Activated gamma-delta T cell treated with anti-CD3 and anti-CD28 coated beads, Interleukin-2, amount 50 U/mL, for 16 hours (primary cell): ENCODE measurements around the gene LGALSL.

ENCODE experiments used
- DNase-seq: peaks from one replicate; pipeline ENCODE4 v3.0.0-alpha.2; 2020; ENCODE audit warnings: low read depth

The LGALSL gene

DNA sequence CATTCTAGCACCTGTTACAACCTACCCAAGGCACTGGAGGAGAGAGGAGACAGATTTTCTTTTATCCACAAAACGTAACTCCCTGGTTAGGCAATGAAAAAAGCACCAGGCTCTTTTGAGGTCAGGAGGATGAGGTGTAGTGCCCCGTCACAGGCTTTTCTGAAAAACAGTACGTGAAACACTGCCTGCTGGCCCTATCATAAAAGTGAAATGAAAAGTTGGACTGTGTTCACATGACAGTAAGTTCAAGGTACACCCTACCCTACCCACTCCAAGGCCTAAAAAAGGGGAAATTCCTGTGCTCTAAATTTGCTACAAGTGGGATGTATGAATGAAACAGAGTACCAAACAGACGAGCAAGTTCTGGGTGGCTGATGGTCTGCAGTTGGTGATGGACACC is 17.6 kb downstream of the LGALSL start:
- DNase-seq, result no peak

DNA sequence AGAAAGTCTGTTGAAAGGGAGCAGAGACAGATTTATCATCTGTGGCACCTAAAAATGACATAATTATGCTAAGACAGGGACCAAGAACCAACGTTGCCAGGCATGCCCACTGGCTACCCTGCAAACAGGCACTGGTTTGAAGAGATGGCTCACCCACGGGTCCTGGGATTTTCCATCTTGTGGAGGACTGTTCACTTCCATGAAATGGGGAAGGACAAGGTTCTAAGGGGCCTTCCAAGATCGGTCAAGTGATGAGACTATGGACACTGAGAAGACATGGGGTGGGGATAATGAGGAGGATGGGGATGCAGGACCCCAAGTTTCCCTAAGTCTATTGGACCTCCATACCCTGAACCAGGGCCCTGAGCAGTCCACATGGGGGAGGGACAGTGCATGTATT is 18.9 kb downstream of the LGALSL start:
- DNase-seq, result no peak

DNA sequence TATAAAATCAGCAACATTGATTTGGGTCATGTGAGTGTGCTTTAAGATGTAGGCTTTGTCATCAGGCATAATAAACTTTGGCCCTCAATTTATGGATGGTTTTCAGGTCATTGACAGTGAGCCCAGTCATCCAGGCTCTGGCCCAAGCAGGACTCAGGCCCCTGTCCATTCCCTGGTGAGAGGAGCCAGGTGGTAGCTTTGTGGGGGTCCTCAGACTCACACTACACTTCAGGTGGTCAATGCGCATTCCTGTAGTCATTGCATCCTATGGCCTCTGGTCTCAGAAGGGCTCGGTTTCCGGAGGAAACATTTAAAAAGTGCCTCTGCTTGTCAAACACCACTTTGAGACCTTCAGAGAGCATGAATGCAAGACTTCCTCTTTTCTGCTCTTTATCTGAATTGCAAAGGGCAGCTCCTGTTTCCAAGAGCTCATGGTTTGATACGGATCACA is 20.2 kb downstream of the LGALSL start:
- DNase-seq, result no peak

DNA sequence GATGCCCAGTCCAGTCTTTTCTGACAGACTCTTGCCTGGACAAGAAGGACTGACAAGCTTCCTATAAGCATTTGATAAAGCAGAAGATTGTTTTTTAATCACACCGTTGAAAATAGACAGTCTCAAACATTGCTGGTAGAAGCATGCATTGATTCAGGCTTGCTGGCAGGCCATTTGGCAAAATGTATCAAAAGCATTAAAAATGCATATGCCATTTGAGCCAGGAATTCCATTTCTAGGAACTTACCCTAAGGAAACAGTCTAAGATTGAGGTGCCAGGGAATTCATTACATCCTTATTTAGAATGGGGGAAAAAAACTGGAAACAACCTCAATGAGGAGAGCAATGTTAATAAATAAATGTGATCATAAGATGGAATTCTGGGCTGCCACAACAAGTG is 20.7 kb downstream of the LGALSL start:
- no peak for DNase-seq

DNA sequence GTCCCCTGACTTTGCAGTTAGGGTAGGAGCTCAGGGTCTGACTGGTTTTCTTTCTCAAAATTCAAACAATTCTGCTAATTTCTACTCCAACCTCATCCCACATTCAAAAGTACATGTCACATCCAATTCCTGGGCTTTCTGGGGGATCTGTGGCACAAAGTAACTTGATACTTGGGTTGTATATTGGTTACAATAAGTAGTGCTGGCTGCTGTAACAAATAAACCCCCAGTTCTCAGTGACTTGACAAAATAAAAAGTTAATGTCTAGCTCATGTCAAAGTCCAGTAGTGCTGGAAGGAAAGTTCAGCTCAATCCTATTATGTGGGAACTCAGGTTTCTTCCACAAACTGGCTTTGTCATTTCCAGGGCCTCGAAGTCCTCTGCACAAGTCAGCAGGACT is 23.1 kb downstream of the LGALSL start:
- DNase-seq, result no peak

DNA sequence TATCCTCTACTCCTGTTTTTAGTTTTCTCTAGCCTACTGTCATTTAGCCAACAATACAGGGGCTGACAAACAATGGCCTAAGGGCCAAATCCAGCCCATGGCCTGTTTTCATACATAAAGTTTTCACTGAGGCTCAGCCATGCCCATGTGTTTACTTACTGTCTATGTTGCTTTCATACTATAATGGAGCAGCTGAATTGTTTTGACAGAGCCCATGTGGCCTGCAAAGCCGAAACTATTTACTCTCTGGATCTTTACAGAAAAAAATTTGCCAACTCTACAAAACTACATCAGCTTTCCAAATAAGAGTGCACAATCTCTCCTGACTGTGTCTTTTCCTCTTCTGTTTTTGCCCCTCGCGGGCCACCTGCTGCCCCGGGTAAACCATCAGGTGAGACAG is 24.0 kb downstream of the LGALSL start:
- DNase-seq, result no peak

DNA sequence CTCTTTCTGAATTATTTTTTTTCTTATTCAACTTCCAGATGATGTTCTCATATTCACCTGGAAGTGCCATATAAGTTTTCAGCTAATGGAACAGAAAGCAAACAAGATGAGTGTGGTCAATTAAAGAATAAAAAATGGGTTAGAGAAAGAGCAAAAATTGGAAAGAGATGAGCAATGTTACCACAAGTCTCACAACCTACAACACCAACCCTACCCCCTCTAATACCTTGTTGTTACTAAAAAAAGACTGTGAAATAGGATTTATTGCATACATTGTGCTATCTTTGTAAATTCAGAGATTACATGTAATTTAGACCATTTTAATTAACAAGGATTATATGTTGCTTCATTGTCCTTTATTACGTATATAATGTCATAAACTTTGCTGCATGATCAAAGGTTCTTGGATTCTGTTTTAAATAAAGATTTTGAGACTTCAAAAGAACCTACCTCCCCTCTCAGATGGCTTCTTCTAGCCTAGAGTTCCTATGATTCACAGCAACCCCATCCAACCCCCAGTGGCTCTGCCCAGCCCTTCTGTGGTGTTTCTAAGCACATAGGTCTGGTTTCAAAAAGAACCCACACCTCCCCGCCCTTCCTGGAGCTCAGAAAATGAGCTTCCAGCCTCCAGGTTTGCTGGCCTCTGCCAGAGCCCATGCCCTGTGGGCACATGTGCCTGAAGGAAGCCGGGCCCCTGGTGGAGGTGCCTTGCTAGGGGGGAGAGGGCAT is 24.7 kb downstream of the LGALSL start:
- no peak for DNase-seq

DNA sequence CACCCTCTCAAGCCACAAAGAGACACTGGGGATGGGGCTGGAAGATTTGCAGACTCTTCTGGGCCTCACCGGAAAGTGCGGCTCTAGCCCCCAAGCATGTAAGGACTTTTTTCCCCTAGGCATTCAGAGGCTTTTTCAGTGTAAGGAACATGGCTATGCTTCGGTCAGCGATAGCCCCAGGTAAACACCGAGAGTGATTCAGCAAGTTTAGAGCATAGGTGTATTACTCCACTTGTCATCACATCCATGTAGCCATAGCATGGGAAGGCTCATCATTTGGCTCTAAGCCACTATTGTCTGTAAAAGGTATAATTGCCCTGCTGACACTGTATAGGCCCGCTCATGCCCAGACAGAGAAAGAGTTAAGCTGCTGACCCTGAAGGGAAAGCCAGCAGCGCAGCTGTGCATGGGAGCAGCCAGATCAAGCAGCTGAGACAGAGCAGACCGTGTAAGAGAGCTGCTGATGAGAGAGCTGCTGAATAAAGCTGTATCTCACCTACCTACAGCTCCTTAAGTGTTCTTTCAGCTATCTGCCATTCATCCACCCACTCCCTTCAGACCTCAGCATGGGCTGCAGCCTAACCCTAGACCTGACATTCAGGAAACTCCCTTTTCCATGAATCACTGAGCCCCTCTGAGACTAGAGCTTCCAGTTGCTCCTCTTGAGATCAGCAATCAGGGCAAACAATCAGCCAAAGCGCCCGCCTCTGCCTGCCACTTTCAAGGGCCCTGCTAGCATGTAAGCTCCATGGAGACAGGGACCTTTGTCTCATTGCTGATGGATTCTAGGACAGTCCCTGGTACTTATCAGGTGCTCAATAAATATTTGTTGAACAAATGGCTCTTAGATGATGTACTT is 25.5 kb downstream of the LGALSL start:
- no peak for DNase-seq

DNA sequence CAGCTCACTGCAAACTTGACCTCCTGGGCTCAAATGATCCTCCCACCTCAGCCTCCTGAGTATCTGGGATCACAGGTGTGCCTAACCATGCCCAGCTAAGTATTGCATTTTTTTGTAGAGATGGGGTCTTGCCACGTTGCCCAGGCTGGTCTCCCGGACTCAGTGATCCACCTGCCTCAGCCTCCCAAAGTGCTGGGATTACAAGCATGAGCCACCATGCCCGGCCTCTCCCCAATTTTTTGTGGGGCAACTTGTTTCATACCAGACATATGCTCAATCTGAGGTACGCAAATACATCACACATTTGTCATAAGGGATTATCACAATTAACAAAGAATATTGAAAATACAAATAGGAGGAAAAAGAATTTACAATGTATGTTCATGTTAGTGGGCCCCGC is 27.7 kb downstream of the LGALSL start:
- DNase-seq, result no peak

DNA sequence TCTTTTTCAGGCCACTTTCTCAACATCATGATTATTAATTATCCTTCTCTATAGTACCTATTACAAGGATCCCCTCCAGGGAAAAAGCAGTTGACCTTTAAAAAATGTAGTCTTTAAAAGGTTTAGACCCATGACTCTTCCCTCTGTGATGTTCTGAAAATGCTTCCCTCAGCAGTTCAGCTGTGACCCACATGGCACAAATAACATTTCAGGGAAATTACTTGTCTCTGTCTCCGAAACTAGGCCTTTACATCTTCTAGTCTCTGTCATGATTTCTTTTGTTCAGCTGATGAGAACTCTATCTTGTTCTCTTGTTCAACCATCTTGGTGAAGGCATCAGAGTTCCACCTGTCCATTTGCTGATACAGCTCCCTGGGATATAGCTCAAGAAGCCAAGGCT is 28.3 kb downstream of the LGALSL start:
- no peak for DNase-seq

DNA sequence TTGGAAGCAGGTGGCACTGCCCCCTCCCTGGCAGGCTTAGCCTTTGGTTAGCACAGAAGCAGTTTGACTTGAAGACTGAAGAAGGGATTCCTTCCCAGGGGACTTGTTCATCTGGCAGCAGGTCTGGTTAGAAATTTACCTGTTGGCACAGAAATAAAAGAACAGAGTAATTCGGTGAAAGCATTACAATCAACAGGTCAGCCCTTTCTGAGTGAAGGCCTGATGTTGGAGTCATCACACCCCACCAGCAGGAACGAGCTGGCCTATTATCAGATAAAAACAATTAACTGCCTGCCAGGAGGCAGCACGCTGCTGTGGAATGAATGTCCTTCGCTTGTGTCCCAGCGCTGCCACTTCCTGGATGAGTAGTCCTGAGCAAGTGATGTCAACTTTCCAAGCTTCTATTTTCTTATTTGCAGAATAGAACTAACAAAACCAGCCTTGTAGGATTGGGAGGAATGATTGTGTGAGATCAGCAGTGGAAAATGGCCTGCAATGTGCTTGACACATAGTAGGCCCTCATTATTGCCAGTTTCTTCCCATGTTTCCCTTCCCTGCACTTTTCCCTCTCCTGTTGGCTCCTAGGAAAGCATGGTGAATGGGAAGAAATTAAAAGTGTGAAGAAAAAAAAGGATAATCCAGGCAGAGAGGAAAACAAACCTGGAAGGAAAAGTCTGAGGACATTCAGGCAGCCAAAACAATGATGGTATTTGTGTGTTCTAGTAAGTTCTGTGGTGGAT is 29.0 kb downstream of the LGALSL start:
- DNase-seq, result no peak

DNA sequence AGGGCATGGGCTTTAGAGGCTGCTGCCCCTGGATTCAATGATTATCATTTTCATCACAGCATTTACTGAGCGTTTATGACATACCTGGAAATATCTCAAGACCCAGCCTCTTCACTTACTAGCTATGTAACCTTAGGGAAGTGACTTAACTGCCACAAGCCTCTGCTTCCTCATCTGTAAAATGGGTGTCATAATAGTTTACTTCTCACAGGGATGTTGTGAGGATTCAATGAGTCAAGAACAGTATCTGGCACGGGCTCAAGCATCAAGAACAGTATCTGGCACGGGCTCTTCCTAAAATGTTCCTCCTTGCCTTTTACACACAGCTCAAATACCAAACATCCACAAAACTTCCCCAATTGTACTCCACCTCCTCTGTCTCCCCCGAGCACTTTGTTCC is 31.4 kb downstream of the LGALSL start:
- DNase-seq, result no peak

DNA sequence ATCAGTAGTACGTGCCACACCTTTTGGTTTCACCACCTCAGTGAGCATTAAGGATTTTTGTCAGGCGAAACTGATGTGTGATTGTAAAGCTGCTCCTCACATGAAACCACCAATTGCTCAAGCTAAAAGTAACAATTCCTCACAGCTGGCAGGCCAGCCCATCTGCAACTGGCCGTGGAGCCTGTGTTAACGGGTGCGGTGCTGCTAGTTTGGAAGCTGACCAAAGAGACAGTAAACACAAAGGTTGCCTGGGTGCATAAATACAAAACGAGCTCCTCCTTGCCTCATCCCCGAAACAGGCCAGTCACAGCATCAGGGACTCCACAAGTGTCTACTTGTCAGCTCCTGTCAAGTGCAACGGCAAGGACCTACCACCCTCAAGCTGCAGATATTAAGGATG is 32.0 kb downstream of the LGALSL start:
- DNase-seq, result no peak

DNA sequence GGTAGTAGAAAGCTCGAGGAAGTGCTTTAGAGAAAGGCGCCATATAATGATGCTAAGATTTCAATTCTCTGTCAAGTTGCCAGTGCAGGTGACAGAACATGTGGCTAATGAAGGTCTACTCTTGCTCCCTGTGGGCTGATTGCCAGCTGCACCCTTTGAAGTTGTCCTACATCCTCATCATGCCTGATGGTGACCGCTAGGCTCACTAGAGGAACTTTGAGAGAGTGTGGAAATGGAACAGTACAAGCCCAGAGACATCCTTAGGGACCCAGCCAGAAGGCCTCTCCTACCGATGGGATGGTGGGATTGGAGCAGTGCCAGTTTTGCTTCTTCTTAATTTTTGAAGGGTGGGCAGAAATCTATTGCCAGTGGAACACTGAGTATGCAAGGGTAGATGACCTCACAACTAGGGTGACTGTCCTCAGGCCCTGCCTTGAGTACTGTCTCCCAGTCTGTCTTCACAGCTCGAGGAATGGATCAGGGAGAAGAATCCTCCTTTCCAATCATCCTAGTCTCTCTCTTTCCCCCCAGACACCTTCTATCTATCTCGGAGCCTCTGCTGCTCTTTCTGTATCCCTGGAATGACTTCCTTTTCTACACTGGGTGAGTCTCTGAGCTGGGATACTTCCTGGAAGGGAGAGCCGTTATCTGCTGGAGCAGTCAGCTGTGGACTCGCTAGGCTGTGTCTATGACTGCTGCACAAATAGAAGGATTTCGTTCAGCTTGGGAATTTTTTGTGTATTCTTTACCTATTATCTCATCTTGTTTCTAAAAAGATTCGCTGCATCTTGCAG is 33.5 kb downstream of the LGALSL start:
- DNase-seq, result no peak

DNA sequence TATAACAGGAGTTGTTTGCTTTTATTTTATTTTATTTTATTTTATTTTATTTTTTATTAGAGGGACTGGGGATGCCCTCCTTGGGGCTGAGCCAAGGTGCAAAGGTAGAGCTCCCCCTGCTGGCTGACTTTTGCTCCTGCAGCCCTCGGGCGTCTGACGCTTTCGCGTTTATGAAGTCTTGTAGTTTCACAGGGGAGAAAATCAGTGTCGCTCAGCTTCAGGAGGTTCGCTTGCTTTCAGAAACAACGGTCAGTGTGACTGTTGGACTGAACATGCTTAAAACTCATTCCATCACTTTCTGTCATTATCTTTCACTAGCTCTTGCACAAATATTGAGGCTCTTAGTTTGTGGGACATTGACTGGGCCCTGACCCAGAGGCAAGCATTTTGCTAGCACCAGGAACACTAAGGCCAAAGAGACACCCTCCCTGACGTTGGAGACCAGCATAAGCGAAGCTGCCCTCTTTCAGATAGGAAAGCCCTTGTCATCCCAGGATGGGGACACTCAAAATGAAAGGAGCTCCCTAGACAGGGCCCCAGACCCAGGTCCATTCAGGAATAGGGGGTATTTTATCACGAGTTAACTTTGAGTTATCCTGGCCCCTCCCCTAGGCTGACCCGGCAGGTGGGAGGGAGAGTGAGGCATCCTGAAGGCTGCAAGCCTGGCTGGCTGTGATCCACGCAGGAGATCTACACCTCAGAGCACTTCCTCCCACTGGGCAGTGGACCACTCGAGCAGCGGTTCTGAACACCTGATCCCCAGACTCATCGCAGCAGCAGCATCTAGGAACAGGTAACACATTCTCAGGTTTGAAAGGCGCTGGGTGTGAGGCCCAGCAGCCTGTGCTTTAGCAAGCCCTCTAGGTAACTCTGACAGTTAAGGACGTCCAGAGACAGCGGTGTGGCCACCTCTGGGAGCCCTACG is 34.4 kb downstream of the LGALSL start:
- peak; percentile 73 for DNase-seq

DNA sequence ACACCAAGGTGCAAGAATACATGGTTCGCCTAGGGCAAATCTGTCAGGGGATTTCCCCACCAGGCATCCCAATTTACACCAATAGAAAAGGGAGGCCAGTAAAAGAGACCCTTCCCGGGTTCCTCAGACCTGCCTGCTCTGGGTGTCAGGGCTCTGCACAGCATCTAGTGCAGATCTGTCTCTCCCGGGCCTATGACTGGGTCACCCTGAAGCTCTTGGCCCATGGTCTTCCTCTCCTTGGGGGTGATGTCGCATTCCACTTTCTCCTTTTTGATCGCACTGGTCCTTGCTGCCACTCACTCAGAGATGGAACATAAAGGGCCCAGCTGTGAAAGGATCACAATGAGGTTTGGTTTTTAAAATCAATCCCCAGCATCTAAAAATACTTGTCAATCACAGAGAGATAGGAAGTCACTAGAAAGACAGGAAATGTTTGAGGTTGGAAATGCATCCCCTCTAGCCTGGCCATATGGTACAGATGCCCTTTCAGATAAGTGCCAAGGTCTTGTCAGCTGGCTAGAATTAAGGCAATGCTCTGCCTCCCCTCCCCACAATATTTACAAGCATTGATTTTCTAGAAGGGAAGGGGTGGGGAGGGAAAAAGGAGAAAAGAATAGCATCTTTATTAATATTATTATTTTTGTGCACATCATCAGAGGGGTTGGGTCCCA is 35.3 kb downstream of the LGALSL start:
- DNase-seq, result no peak

DNA sequence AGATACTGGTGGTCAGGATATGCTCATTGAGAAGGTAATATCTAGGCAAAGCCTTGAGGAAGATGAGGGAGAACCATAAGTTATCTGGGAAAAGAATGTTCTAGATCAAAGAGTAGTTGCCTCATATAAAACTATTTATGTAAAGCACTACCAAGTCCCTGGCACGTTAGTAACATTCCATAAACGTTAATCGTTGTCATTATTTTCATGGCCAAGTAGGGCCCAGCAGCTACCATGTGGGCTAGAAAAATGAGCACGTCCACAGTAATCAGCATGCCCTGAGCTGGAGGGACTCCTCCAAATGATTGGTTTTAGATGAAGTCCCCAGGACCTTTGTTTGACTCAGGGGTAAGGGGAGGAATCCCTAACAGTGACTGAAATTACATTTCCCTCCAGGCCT is 37.5 kb downstream of the LGALSL start:
- no peak for DNase-seq

DNA sequence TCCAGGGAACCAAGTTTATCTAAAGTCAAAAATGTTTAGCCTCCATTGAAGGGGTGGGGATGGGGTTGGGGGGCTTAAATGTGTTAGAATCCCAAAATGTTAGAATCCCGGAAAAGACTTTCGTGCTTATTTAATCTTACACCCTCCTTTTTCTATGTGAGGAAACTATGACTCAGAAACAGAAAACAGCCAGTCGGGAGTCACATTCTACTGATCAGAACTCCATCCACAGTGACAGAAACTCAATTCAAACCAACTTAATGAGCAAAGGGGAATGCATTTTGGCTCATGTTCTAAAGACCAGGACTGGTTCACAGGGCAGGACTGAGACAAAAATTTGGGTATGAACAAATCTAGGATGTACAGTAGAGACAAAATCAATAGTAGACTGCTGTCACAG is 38.3 kb downstream of the LGALSL start:
- no peak for DNase-seq

DNA sequence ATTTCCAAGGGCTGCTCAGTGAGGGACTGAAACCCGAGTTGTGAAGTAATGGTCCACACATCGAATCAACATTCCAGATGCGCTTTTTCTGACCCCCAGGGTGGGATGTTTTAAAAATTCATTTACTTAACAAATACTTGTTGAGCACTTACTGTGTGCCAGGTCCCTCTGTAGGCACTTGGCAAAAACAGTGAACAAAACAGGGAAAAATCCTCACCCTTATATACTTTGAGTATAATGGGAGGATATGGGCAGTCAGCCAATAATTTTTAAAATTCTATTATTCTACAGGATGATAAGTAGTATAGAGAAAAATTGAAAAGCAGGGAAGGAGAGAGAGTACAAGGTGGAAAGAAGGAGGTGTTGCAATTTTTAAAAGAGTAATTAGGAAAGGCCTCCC is 38.9 kb downstream of the LGALSL start:
- no peak for DNase-seq

DNA sequence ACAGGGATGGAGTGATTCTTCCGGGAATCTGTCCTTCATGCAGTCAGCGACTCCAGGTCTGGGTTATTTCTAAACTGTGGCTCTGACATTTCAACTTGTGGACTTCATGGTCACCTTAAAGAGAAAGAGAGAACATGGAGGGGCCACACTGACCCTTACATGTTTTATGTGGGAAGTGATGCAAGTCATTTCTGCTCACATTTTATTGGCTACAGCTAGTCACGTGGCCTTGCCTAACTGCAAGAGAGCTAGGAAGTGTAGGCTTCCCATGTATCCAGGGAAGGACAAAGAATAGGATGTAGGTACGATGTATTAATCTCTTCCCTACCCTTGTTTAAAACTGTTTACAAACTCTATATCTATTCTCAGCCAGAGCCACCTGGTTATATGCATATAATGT is 39.8 kb downstream of the LGALSL start:
- no peak for DNase-seq
